ENCODE data around the gene LMTK2.

The LMTK2 gene

DNA sequence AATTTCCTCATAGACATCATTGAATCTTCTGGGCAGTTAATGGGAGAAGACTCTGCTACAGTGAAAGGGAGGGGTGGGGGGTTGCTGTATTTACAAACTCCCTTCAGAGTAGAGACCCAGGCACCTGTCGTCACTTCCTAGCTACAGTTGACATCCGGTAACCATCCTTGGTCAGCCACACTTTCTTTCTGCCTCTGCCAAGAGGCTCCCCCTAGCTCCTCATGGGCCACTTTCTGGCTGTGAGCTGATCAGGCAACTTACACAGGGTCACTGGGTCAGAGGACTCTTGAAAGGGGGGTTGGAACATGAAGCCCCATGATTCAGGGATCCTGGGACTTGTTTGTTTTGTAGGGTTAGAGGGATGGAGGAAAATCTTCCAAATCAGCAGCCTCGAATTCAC, 144.1 kb downstream of the LMTK2 start:
- TF ChIP-seq POLR2A (IDR thresholded peaks at IDR 0.05; ENCODE audit: low read length) (no peak), GATA1 (IDR thresholded peaks at IDR 0.05; ENCODE audit: low read depth, low read length) (no peak)

DNA sequence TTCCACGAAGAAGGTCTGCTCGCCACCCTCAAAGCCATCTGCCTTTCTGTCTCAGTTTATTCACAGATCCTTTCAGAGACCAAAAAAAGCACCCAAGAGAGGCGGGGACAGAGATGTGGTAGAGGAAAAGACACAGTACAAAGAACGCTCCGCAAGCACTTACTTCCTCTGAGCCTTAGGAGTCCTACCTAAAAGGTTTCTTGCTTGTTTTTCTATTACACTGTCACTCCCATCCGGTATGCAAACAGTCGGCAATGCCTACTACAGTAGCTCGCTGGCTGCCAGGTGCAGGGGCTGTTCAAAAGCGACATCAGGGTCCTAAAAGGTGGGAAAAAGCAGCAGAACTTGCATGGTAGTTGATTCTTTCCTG, 144.6 kb downstream of the LMTK2 start:
- no peak for DNase-seq

More for the DNA sequence above, 144.1 kb downstream of the LMTK2 start:
- peak; percentile 16 to 34 for DNase-seq

DNA sequence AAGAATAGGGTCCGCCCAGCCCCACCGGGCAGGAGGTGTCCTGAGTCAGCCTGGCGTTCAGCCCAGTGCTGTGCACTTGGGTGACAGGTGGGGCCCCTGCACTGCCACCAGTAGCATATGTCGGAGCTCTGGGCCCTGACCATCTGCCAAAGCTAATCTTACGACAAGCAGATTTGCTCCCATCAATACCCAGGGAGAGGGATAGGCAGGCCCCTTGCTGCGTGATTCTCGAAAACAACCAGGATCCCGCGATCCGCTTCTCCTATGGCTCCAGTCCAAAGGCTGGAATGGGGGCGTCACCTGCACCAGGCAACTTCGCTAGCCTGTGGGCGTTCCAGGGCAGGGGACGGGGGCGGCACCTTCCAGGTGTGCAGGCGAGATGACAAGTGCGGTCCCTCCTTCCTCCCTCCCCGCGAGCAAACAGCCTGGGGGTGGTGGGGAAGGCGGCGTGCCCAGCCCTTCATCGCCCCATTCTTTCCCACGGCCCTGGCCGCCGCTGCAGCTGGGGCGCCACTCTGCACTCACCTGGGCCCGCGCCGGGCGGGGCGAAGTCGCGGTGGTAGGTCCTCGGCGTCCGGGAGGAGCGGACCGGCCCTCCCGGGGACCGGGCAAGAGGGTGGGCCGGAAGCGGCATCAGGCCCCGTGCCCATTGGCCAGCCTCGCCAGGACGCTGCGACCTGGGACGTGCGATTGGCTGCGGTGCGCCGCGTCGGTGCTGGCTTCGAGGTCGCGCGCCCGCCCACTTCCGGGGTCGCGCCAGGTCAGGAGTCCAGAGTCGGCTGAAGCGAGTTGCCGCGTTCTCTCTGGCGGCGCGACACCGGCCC, 145.2 kb downstream of the LMTK2 start, which contains the start of gene TECPR1:
Gene TECPR1 (minus strand): TSS at position 632 of the 824 bp plus-strand sequence. CDS start 6,086 bp downstream, outside the sequence.
- TF ChIP-seq GATA1 (IDR thresholded peaks at IDR 0.05; ENCODE audit: low read depth, low read length) (no peak), POLR2A (IDR thresholded peaks at IDR 0.05; ENCODE audit: low read length) (peak; percentile 60)
- DNase-seq: peak; percentile 95 to 97

More for the DNA sequence above, 144.6 kb downstream of the LMTK2 start:
- TF ChIP-seq GATA1 (IDR thresholded peaks at IDR 0.05; ENCODE audit: low read depth, low read length): no peak
- TF ChIP-seq POLR2A (IDR thresholded peaks at IDR 0.05; ENCODE audit: low read length): no peak

DNA sequence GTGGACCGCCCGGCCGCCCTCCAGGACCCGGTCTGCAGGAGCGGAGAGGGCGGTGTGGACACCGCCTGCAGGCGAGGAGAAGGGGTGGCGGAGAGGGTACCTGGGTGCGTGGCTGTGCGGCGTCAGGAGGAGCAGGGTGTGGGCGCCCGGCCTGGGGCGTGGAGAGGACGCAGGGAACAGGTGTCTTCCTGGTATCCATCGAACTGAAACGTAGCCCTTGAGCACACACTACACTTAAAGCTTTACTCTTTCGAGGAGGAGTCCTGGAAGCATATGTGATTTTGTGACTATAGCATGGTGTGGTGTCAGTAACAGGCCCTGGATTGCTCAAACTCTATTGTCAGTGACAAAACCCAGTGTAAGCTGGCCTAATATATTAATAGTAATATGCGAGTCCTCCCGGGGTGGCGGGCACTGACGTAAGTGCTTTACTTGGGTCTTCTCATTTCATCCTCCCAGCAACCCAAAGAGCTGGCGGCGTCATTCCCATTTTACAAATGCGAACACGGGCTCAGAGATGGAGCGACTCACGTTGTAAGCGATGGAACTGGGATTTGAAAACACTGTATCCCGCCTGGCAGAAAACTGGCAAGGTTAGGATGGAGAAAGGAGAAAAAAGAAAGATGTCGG, 145.9 kb downstream of the LMTK2 start:
- TF ChIP-seq POLR2A (IDR thresholded peaks at IDR 0.05; ENCODE audit: low read length): no peak
- no peak for TF ChIP-seq GATA1 (IDR thresholded peaks at IDR 0.05; ENCODE audit: low read depth, low read length)
- DNase-seq: no peak

DNA sequence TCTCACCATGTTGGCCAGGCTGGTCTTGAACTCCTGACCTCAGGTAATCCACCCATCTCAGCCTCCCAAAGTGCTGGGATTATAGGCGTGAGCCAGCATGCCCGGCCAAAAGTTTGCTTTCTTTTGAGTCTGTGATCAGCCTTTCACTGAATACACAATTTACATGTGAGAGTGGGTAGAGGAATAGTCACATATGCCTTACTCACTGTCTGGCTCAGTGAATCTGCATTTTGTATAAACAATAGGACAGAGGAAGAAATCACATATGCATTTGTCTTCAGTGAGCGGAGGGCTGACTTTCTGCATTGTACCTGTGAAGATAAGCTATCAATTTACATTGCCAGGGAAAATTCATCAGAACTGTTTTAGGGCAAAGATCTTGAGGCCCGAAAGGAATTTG, 147.9 kb downstream of the LMTK2 start:
- no peak for DNase-seq
- no peak for TF ChIP-seq POLR2A (IDR thresholded peaks at IDR 0.05; ENCODE audit: low read length)
- TF ChIP-seq GATA1 (IDR thresholded peaks at IDR 0.05; ENCODE audit: low read depth, low read length): no peak

DNA sequence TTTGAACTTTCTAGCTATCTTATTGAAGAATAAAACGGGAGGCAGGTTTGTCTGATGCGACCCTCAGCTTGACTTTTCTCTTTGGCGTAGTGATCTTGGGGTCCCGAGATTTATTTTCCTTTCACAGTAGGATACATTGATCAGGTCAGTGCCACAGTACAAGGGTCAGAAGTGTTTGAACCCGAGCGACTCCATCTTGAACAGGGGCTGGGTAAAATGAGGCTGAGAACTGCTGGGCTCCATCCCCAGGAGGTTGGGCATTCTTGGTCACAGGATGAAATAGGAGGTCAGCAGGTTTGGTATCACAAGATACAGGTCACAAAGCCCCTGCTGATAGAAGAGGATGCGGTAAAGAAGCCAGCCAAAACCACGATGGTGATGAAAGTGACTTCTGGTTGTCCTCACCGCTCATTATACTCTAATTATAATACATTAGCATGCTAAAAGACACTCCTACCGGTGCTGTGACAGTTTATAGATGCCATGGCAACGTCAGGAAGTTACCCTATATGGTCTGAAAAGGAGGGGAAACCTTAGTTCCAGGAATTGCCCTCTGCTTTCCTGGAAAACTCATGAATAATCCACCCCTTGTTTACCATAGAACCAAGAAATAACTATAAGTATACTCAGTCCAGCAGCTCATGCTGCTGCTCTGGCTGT, 148.4 kb downstream of the LMTK2 start:
- peak; percentile 51 to 58 for DNase-seq
- TF ChIP-seq POLR2A (IDR thresholded peaks at IDR 0.05; ENCODE audit: low read length) (no peak), GATA1 (IDR thresholded peaks at IDR 0.05; ENCODE audit: low read depth, low read length) (no peak)

DNA sequence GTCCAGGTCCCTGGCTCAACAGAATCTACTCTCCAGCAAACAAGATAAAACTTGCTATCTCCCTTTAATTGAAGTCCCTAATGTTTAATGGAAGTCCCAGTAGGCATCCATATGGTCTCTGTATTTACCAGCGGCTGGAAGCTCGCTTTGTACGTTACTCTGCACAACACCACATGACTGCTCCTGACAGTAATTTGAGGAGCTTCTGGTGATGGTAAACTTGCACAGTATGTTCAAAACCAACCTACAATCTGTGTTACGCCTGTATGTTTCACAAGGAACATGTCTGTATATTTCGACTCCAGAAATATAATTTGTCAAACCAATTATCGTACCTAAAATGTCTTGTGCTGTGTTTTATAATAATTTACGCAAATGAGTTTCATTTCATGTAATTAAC, 149.8 kb downstream of the LMTK2 start:
- DNase-seq: no peak
- TF ChIP-seq POLR2A (IDR thresholded peaks at IDR 0.05; ENCODE audit: low read length) (no peak), GATA1 (IDR thresholded peaks at IDR 0.05; ENCODE audit: low read depth, low read length) (no peak)

DNA sequence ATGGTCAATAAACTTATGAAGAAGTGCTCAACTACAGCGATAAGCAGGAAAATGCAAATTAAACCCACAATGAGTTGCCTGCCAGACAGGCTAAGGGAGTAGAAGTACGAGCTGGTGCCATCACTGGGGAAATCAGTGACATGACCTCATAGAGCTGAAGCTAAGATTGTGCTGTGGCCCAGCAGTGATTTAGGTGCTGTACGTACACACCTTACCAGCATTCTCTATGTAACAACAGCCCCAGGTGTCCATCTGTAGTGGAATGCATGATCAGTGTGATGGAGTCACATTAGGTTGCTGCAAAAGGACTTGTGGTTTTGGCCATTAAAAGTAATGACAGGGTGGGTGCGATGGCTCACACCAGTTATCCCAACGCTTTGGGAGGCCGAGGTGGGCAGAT, 151.0 kb downstream of the LMTK2 start:
- no peak for TF ChIP-seq GATA1 (IDR thresholded peaks at IDR 0.05; ENCODE audit: low read depth, low read length)
- DNase-seq: no peak
